CD4-positive, alpha-beta T cell treated with Interferon alpha-2 for 1 hour (primary cell): Measurements from ENCODE around the gene BRWD1.
"Not testable (repeated sequence)": the region's sequence is repeated elsewhere in the genome, so short reads cannot be mapped to it uniquely, and the experiment has no call there.

Experiments used
- DNase-seq, 2 donors: peaks; one replicate each; pipeline ENCODE4 v3.0.0-alpha.2; 2020 to 2022

Gene BRWD1

GRCh38 chr21:39164523-39164922 is 148.9 kb downstream of the BRWD1 start:
- DNase-seq: no peak

DNA sequence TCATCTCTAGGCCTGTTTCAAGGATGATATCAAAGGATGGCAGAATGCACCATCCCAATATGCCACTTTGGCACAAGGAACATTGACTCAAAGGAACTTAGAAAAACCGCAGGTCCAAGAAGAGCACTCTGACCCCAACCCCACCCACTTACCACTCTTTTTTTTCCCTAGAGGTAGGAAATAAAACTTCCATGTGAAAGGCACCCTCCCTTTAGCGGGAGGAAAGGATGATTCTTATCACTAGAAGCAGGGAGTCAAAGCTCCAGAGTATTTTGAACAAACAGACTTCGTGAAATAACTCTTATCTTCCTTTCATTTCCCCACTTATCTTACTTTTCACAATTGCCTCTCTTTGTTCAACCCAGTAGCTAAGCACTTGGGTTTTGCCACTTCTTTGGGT is 152.4 kb downstream of the BRWD1 start:
- no peak for DNase-seq

DNA sequence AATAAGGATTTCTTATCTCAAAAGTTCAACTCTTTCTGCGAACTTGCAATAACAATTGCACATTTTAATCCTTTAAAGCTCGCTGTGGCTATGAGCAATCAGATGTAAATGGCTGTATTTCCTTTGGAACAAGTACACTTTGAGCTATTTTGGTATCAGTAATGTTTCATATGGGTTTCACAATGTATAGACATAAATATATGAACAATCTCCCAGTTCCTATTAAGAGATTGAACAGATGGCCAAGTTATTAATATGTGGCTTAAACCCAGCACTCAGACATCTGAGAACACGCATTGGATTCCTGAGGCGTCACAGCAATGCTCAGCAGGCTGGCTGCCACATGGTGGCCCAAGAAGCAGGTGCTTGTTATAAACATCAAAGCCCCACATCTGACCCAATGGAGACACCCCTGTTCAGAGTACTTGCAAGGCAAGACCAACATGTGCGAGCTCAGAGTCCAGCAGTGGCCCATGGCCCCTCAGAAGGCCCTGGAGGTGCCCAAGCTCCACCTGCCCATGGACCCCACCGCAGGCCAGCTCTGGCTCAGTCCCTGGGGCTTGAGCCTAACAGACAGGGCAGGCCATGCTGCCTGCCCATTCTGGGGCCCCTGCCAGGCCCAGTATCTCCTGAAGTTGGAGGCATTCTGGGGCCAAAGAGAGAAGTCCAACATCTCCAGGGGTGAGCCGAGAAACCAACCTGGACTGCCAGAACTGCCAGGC is 153.9 kb downstream of the BRWD1 start:
- DNase-seq: no peak

DNA sequence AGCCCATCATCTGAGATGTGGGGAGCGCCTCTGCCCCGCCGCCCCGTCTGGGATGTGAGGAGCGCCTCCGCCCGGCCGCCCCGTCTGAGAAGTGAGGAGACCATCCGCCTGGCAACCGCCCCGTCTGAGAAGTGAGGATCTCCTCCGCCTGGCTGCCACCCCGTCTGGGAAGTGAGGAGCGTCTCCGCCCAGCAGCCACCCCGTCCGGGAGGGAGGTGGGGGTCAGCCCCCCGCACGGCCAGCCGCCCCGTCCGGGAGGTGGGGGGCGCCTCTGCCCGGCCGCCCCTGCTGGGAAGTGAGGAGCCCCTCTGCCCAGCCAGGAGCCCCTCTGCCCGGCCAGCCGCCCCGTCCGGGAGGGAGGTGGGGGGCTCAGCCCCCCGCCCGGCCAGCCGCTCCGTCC is 156.2 kb downstream of the BRWD1 start:
- not testable (repeated sequence) for DNase-seq

DNA sequence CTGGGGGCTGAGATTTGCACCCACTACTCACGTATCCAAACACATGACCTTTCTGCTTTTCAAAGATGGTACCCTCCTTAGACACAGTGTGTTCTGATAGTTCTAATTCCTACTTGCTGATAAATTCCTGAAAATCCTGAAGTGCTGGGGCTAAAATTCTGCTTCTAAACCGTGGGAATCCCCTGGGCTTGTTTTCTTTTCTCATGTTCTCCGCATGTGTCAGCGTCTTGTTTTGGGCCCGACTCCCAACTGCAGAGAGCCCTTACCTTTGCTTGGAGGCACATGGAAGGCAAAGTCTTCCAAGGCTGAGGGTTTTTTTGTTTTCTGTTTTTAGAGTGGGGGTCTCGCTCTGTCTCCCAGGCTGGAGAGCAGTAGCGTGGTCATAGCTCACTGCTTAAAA is 157.4 kb downstream of the BRWD1 start:
- no peak for DNase-seq

- DNase-seq: no peak
These were observed 157.9 kb downstream of the BRWD1 start for GRCh38 chr21:39155578-39155977.

- DNase-seq: no peak
These were observed 159.6 kb downstream of the BRWD1 start for GRCh38 chr21:39153842-39154241.

- no peak for DNase-seq
These were observed 160.1 kb downstream of the BRWD1 start for GRCh38 chr21:39153373-39153772.

DNA sequence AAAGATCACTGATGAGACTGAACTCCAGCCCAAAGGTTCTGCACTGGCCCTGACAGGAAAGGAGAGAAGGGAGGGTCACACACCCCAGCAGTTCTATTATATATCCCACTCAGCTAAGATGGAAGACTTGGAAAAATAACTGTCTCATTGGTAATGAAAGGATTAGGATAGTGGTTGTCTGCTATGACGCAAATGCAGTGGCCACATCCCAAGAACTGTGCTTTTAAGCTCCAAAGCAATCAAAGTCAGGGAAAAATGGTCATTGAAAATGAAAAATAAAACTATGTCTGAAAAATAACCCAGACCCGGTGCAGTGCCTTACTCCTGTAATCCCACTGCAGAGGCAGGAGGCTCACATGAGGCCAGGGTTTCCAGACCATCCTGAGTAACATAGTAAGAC is 161.2 kb downstream of the BRWD1 start:
- DNase-seq: no peak

GRCh38 chr21:39150877-39151276 is 162.6 kb downstream of the BRWD1 start:
- DNase-seq: no peak

DNA sequence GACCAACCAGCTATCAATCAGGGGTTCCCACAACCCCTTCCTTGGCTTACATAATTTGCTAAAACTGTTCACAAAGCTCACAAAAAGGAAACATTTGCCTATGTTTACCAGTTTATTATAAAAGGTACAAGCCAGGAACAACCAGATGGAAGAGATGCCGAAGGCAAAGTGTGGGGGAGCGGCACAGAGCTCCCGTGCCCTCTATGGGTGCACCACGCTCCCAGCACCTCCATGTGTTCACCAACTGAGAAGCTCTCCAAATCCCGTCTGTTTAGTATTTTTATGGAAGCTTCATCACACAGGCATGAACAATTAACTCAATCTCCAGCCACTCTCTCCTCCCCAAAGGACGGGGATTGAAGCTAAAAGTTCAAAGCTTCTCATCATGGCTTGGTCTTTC is 163.1 kb downstream of the BRWD1 start:
- no peak for DNase-seq

GRCh38 chr21:39149882-39150281 is 163.6 kb downstream of the BRWD1 start:
- no peak for DNase-seq

DNA sequence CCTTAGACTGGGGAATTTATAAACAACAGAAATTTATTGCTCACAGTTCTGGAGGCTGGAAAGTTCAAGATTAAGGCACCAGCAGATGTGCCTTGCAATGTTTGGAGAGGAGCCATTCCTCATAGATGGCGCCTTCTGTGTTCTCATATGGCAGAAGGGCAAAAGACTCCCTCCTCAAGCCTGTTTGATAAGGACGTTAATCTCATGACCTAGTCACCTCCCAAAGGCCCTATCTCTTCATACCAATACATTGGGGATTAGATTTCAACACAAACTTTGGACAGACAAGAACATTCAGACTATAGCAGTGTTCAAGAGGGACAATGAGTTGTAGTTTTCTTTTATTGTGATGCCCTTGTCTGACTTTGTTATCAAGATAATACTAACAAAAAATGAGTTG is 164.5 kb downstream of the BRWD1 start:
- DNase-seq: no peak

DNA sequence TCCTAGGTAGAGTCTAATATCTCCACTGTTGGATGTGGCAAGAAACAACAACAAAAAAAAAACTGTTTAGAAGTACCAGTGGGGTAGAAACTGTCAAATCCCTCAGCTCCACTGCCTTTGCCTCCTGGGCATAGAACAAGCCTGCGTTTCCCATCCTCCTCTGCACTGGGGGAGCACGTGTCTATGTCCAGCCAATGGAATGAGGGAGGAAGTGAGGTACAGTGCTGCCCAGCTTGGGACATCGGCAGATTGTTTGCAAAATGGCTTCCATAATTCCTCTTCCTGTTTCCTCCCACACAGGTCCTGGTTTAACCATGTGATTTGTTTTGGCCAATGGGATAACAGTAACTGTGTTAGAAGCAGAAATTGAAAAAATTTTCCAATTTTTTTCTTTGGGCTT is 169.2 kb downstream of the BRWD1 start:
- no peak for DNase-seq

DNA sequence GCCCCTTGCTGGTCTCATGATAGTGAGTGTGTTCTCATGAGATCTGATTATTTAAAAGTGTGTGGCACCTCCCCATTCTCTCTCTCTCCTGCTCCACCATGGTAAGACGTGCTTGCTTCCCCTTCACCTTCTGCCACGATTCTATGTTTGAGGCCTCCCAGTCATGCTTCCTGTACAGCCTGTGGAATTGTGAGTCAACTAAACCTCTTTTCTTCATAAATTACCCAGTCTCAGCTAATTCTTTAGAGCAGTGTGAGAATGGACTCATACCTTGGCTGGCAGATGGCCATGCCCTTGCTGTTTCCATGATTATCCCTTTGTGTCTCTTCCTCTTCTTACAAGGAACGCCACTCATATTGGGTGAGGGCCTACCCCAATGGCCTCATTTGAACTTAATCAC is 170.5 kb downstream of the BRWD1 start:
- no peak for DNase-seq

DNA sequence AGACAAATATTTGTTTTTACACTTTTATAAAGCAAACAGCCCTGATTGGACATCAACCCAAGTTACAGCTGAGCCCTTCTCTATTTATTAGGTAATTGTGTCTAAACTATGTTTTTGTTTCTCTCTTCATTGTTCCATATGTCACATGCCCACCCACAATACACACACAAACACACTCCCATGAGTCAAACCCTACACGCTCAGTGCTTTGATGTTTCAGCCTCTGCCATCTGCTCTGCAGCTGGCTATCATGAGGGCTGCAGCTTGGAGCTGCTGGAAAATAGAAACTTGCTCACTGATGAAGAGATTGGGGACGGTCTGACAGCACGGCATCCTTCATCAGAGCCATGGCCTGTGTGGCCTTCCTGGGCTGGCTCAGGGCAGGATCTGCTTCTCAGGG is 171.9 kb downstream of the BRWD1 start:
- DNase-seq: no peak

GRCh38 chr21:39137248-39138178 is 175.9 kb downstream of the BRWD1 start:
- DNase-seq: no peak

DNA sequence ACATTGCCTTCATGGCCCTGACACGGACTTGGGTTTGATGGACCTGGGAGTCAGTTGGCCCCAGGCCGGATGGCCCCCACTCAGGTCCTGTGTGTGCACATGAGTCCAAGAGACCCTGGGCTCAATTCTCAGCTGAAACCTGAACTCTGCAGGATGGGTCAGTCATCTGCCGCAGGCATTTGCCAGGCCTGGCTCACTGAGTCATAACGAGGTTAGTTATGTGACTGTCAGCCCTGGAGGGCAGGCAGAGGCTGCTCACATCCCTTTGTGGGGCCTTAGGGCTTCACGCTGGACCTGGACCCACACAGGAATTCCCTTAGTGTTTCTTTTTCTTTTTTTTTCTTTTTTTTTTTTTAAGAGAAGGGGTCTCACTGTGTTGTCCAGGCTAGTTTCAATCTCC is 176.7 kb downstream of the BRWD1 start:
- no peak for DNase-seq

DNA sequence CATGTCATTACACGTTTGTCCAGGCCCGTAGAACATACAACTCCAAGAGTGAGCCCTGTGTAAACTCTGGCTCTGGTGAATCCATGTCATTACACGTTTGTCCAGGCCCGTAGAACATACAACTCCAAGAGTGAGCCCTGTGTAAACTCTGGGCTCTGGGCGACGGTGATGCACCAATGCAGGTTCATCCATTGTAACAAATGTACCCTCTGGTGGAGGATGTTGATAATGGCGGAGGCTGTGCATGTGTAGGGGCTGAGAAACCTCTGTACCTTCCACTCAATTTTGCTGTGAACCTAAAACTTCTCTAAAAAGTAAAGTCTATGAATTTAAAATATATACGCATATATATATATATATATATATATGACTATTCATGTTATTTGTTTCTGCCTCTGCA is 177.3 kb downstream of the BRWD1 start:
- DNase-seq: not testable (repeated sequence)

DNA sequence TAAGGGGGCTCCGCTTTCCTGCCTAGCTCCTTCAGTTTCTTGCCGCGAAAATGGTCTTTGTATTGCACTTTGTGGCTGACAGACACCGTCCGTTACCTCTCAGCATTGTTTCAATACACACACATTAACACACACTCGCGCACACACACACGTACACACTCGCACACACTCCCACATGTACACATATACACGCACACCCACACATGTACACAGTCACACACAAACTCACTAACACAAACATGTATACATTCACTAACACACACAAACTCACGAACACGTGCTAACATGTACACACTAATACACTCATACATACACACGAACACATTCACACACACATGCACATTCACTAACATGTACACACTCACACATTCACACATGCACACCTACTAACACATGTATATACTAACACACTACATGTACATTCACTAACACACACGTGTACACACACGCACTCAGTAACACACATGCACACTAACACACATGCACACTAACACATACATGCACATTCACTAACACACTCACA is 179.1 kb downstream of the BRWD1 start:
- no peak for DNase-seq
